ENCODE data around the gene FHAD1. TPM values are rescaled to one million over a fixed set of nuclear protein-coding genes. Genes with fewer than 3 reads are reported as not detected.

The FHAD1 gene
- total RNA-seq, 2 experiments from 2014 or later = not detected

DNA sequence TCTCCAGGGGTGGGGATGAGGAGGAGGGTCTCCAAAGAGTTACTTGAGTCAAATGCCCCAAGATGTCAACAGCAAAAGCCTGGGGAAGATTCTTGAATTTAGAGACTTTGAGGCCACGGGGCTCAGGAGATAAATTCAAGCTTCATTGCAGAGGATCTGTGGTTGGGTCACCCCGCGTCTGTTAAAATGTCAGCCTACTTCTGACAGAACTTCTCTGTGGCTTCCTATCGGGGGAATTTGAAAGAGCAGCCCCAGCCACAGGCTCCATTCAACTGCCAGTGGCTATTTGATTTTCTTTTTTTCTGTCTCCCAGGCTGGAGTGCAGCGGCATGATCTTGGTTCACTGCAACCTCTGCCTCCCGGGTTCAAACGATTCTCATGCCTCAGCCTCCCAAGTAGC is 100.2 kb downstream of the FHAD1 start:
- Histone ChIP-seq H3K4me3 (ENCODE audit: low read length) (no peak overlapping the region), H3K36me3 (ENCODE audit: insufficient read depth, low read length) (no peaks in the 10 kb centered on the region), H3K4me1 (ENCODE audit: insufficient read depth, low read length) (peaks cover 78% of the 10 kb centered on the region), H3K9me3 (ENCODE audit: control insufficient read depth in 1 of 2, insufficient read depth in 1 of 2, low read length in 2 of 2) (no peaks in the 10 kb centered on the region), H3K27ac (ENCODE audit: low read depth in 1 of 2, low read length in 2 of 2) (peak overlapping the region in 1 of 2 donors; percentile 38), H3K27me3 (ENCODE audit: control insufficient read depth in 1 of 2, insufficient read depth in 2 of 2, low read length in 2 of 2) (peaks cover 0 to 3% of the 10 kb centered on the region in 2 experiments)
- Mint-ChIP-seq H3K4me1 (ENCODE audit: low read depth) (peaks cover 9% of the 10 kb centered on the region), H3K36me3 (ENCODE audit: low read depth) (no peaks in the 10 kb centered on the region), H3K9me3 (no peaks in the 10 kb centered on the region), H3K27ac (no peak overlapping the region), H3K4me3 (no peak overlapping the region), H3K27me3 (peaks cover 40% of the 10 kb centered on the region)
- intact Hi-C loops (cut with DNase I, micrococcal nuclease) = no loop called here
- DNase-seq (peak in 4 of 14 experiments; percentile 19 to 70 (median 58)), ATAC-seq (ENCODE audit: poor library complexity) (peak; percentile 31)
- TF ChIP-seq, protein P1, sequence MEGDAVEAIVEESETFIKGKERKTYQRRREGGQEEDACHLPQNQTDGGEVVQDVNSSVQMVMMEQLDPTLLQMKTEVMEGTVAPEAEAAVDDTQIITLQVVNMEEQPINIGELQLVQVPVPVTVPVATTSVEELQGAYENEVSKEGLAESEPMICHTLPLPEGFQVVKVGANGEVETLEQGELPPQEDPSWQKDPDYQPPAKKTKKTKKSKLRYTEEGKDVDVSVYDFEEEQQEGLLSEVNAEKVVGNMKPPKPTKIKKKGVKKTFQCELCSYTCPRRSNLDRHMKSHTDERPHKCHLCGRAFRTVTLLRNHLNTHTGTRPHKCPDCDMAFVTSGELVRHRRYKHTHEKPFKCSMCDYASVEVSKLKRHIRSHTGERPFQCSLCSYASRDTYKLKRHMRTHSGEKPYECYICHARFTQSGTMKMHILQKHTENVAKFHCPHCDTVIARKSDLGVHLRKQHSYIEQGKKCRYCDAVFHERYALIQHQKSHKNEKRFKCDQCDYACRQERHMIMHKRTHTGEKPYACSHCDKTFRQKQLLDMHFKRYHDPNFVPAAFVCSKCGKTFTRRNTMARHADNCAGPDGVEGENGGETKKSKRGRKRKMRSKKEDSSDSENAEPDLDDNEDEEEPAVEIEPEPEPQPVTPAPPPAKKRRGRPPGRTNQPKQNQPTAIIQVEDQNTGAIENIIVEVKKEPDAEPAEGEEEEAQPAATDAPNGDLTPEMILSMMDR (IDR thresholded peaks at IDR 0.05) = no peak
- ChIA-PET CTCF (interaction anchor here (1.1 kb wide), 1 partner anchor 84 kb away, joined by 3 read pairs; no protein-coding TSS in a partner anchor), POLR2A (no interaction called here)

DNA sequence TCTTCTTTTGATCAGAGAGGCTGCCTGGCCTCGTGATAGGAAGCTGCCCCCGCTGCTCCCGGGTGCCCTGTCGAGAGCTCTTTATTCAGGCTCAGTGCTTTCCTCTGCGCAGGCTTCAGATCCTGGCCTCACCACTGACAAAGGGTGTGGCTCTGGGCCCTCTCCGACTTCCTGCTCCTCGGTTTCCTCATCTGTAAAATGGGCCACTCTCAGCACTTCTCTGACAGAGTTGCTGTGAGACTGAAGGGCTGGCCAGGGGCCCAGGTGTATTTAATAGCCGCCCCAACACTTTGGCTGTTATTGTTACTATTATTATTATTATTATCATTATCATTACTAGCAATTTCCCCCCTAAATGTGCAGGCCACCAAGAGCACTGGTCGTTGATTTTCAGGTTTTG is 101.6 kb downstream of the FHAD1 start:
- ChIA-PET CTCF (no interaction called here), POLR2A (no interaction called here)
- H3K4me3 ChIP-seq (ENCODE audit: low read length) = no peak overlapping the region
- Mint-ChIP-seq H3K36me3 (ENCODE audit: low read depth) (no peaks in the 10 kb centered on the region), H3K4me3 (no peak overlapping the region), H3K27ac (no peak overlapping the region), H3K27me3 (peaks cover 33% of the 10 kb centered on the region), H3K9me3 (no peaks in the 10 kb centered on the region), H3K4me1 (ENCODE audit: low read depth) (peaks cover 14% of the 10 kb centered on the region)
- peaks cover 72% of the 10 kb centered on the region for H3K4me1 ChIP-seq (ENCODE audit: insufficient read depth, low read length)
- H3K27me3 ChIP-seq (ENCODE audit: control insufficient read depth in 1 of 2, insufficient read depth in 2 of 2, low read length in 2 of 2) = no peaks in the 10 kb centered on the region
- no peak for DNase-seq
- H3K9me3 ChIP-seq (ENCODE audit: control insufficient read depth in 1 of 2, insufficient read depth in 1 of 2, low read length in 2 of 2) = no peaks in the 10 kb centered on the region
- intact Hi-C loops (cut with DNase I, micrococcal nuclease) = no loop called here
- no peak overlapping the region for H3K27ac ChIP-seq (ENCODE audit: low read depth in 1 of 2, low read length in 2 of 2)
- no peak for ATAC-seq (ENCODE audit: poor library complexity)
- TF ChIP-seq, protein P1 (IDR thresholded peaks at IDR 0.05) = no peak
- H3K36me3 ChIP-seq (ENCODE audit: insufficient read depth, low read length) = no peaks in the 10 kb centered on the region

DNA sequence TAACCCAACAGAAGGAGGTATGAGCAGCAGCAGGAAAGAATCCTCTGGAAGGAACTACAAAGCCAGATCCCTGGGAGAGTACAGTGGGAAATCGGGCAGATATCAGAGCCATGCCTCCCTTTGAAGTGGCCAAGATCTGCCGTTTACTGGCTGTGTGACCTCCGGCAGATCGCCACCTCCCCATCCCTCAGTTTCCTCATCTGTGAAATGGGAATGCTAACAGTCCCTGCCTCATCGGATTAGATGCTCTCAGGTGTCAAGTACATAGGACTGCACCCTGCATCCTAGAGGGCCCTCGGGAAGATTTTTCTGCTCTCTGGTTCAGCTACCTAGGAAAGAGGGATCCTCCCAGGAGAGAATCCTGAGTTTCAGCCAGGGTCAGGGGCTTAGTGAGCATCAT is 102.1 kb downstream of the FHAD1 start:
- Histone ChIP-seq H3K27ac (ENCODE audit: low read depth in 1 of 2, low read length in 2 of 2) (no peak overlapping the region), H3K4me3 (ENCODE audit: low read length) (no peak overlapping the region), H3K27me3 (ENCODE audit: control insufficient read depth in 1 of 2, insufficient read depth in 2 of 2, low read length in 2 of 2) (no peaks in the 10 kb centered on the region), H3K4me1 (ENCODE audit: insufficient read depth, low read length) (peaks cover 72% of the 10 kb centered on the region), H3K9me3 (ENCODE audit: control insufficient read depth in 1 of 2, insufficient read depth in 1 of 2, low read length in 2 of 2) (no peaks in the 10 kb centered on the region), H3K36me3 (ENCODE audit: insufficient read depth, low read length) (no peaks in the 10 kb centered on the region)
- intact Hi-C loops (cut with DNase I, micrococcal nuclease) = no loop called here
- H3K4me3 Mint-ChIP-seq = no peak overlapping the region
- TF ChIP-seq, protein P1 (IDR thresholded peaks at IDR 0.05) = no peak
- DNase-seq (no peak), ATAC-seq (ENCODE audit: poor library complexity) (no peak)
- H3K4me1 Mint-ChIP-seq (ENCODE audit: low read depth) = peaks cover 14% of the 10 kb centered on the region
- POLR2A ChIA-PET = no interaction called here
- CTCF ChIA-PET = no interaction called here
- H3K36me3 Mint-ChIP-seq (ENCODE audit: low read depth) = no peaks in the 10 kb centered on the region
- H3K27me3 Mint-ChIP-seq = peaks cover 29% of the 10 kb centered on the region
- no peak overlapping the region for H3K27ac Mint-ChIP-seq
- H3K9me3 Mint-ChIP-seq = no peaks in the 10 kb centered on the region

All from CD4-positive, alpha-beta T cell (primary cell).